HG02588 (cell line): Measurements from ENCODE around the gene MARK4.
"Not testable (repeated sequence)": the region's sequence is repeated elsewhere in the genome, so short reads cannot be mapped to it uniquely, and the experiment has no call there.

Experiments used
- ATAC-seq: cut with Tn5 transposase; IDR thresholded peaks from one replicate; pipeline ENCODE4 v1.9.1; 2021; ENCODE audit warnings: mild to moderate bottlenecking, moderate library complexity; ENCODE audit not compliant: unreplicated experiment

The MARK4 gene

DNA sequence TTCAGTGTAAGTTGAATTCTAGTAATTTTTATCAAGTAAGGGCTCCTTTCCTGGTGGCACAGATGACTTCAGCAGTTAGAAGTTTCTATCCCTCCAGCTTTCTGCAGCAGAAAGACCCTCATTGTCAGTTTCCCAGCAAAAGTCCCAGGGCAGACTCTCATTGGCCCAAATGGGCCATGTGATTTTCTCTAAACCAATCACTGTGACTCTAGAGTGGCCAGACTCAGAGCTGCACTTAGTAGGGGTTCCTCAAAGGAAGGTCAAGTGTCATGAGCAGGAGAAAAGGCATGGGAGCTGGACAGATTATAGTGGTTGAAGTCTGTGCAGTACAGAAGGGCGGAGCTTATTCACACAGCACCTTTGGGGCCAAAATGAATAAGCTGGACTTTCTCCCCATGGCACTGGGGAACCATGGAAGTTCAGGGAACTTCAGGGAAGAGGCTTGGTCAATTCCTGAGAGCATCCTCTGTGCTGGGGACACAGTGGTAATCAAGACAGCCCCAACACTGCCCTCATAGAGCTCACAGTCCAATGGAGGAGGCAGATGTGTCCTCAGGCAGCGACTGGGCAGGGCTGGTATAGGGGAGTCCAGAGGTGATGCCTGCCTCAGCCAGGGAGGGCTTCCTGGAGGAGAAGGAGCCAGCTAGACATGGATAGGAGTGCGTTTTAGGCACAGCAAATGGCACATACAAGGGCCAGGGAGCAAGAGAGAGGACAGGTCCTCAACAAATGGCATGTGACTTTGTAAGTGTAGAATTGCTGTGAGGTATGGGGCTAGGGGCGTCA is 53.3 kb downstream of the MARK4 start:
- ATAC-seq = no peak

DNA sequence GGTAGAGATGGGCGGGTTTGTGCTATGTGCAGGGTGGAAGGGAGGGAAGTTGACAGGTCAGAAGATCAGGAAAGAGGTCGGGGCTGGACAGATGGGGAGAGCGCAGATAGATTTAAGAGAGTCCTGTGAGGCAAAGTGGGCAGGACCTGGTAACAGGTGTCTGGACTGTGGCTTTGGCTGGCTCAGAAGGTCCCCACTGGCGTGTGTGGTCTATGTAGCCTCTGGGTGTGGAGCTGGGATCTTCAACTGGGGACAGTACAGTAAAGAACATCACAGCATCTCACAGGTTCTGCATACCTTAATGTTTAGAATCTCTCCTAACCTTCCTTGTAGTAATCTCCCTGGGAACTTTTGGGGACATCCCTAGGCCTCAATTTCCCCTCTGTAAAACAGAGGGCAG is 53.9 kb downstream of the MARK4 start:
- ATAC-seq = no peak

DNA sequence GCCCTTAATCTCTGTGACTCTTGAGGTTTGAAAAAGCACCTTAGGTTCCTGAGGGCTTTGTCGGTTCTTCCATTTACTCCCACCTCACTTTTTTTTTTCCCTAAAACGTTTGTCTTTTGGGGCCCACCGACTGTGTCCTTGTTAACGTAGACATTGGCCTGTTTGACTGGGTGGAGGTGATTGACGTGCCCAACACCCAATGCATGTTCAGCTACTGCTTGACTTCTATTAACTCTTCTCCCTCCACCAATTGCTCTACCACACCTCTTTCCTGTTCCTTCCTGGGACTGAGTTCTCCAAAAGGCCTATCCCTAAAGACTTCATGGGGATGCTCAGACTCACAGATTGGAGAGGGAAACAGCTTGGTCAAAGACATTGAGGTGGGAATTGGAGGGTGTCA is 54.4 kb downstream of the MARK4 start:
- ATAC-seq = no peak

DNA sequence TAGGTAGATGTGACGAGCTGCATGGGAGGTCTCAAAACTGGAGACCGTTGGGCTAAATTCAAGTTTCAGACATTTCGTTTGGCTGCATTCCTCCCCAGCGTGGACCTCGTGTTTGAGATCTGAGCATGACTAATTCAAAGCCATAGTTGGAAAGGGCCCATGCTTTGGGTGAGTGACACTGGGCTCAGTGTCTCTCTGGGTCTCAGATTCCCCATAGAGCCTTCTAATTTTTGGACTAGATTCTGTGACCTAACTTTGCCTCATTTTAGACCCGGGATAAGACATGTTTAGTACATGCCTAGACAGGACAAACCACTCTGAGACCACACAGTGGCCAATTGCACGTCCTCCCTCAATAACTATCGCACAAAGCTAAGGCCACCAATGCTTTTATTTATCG is 55.0 kb downstream of the MARK4 start:
- no peak for ATAC-seq

DNA sequence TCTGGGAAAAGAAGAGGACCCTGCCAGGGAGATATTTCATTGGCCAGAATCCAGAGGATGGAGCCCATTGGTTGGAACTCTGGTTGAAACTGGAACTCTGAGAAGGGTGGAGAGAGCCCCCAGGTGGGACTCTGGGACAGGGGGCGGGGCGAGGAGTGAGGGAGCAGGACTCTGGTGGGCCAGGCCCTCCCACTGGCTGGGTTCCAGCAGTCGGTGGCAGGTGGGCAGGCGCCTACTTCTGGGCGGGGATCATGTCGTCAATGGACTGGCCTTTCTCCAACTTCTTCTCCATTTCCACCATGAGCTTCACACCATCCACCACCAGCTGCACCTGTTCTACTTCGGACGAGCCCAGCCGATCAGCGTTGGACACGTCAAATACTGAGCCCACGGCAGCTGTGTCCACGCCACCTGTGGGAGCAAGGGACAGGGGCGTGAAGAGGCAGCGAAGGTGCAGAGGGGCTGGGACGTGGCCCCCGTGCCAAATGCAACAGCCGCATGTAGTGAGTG is 55.5 kb downstream of the MARK4 start:
- ATAC-seq = no peak

DNA sequence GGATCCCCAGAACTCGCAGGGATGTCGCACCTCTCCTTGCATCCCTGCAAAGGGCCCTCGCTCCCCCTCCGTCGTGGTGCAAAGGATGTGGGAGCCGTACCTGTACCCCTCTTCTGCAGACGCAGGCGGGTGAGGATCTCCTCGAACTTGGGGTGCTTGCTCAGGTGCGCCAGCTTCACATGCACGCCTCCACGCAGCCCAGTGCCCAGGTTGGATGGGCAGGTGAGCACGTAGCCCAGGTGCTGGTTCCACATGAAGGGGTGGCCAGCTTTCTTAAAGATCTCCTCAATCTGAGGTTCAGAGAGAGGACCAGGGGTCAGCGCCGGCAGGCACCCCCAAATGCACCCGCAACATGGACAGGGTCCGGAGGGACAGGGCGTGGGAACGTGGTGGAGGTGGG is 56.3 kb downstream of the MARK4 start:
- no peak for ATAC-seq

DNA sequence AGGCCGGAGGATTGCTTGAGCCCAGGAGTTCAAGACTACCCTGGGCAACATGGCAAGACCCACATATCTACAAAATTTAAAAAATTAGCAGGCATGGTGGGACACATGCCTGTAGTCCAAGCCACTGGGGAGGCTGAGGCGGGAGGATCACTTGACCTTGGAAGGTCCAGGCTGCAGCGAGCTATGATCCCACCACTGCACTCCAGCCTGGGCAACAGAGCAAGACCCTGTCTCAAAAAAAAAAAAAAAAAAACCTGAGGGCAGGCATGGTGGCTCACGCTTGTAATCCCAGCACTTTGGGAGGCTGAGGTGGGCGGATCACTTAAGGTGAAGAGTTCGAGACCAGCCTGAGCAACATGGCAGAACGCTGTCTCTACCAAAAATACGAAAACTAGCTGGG is 58.3 kb downstream of the MARK4 start:
- ATAC-seq = not testable (repeated sequence)

DNA sequence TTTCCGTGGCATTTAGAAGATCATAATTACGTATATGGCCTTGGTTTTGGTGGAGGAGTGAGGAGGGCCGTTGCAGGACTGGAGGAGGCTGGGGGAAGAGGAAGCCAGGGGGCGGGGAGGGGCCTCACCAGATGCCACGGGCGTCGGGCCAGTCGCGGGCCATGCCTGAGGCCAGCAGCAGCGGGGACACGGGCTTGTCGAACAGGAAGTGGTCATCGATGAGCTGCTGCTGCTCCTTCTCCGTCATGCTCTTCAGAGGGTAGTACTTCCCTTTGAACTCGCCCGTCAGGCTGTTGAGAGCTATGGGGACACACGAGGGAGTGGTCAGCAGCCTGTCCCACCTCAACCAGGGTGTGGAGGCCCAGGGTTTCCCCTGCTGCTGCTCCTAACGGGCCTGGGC is 60.5 kb downstream of the MARK4 start:
- no peak for ATAC-seq

DNA sequence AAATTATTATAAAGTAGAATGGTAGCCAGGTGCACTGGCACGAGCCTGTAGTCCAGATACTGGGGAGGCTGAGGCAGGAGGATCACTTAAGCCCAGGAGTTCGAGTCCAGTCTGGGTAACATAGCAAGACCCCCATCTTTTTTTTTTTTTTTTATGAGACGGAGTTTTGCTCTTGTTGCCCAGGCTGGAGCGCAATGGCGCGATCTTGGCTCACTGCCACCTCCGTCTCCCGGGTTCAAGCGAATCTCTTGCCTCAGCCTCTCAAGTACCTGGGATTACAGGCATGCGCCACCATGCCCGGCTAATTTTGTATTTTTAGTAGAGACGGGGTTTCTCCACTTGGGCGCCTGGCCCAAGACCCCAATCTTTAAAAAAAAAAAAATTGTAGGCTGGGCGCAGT is 61.2 kb downstream of the MARK4 start:
- not testable (repeated sequence) for ATAC-seq

DNA sequence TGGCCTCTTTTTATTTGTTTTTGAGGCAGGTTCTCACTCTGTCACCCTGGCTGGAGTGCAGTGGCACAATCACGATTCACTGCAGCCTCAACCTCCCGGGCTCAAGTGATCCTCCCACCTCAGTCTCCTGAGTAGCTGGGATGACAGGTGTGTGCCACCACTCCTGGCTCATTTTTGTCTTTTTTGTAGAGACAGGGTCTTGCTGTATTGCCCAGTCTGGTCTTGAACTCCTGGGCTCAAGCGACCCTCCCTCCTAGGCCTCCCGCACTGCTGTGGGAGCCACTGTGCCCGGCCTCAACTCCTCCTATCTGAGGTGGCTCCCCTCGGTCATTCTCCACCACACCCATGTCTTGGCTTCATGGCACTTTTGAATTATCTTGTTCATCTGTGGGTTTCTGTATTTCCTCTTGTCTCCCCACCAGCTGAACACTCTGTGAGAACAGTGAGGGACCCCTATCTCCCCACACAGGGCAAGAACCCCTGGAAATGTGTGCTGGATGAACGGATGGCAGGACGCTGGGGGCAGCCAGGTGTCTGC is 63.7 kb downstream of the MARK4 start:
- ATAC-seq = no peak

DNA sequence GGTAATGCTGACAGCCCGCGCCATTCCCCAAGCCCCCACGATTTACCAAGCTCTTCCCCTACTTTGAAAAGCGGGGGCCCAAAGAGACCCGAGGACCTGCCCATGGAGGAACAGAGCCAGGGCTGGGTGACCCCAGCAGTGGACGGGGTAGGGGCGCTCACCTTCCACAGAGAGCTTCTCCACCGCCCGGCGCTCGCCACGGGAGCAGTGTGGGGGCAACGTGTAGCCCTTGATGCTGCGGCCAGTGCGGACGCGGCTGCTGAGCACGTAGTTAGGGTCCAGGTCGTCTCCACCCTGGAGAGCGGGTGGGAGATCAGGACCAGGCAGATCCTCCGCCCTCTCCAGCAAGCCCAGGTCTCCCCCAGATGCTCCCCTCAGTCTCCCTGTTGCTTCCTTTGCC is 64.2 kb downstream of the MARK4 start:
- no peak for ATAC-seq

DNA sequence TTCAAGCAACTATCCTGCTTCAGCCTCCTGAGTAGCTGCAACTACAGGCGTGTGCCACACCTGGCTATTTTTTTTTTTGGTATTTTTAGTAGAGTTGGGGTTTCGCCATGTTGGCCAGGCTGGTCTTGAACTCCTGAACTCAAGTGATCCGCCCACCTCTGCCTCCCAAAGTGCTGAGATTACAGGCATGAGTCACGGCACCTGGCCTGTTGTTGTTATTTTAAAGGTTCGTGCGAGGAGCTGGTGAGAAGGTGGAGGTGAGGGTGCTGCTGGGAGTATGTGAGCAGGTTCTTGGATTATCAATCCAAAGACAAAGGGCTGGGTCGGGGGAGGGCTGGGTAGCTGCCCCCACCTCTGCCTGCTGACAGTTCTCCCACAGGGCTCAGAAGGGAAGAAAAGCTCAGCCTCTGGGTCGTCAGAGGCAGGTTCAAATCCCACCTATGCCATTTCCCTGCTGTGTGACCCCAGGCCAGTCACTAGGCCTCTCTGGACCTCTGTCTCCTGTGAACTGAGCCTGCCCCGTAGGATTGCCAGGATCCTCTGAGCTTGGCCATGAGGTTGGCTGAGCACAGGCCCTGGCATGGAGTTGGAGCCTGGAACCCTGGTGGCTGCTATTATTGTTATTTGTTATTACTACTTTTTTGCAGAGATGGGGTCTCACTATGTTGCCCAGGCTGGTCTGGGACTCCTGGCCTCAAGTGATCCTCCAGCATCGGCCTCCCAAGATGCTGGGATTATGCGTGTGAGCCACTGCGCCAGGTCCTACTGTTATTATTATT is 70.1 kb downstream of the MARK4 start:
- no peak for ATAC-seq

DNA sequence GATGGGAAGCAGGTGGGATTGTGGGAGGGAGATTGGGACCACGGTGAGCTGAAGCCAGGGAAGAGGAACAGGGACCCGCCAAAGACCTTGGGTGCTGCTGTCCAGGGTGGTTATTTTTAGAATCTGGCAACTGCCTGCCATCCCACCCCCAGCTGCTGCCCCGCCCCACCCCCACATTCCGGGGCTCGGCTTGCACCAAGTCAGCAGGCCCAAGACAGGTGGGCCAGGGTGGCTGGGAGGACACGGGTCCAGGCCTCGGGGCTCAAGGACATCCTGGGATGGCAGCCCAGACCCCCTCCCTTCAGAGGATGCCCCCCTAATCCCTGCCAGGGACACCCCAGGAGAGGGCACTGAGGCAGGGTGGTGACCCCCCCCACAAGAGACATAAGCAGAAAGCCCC is 70.8 kb downstream of the MARK4 start:
- ATAC-seq = no peak

DNA sequence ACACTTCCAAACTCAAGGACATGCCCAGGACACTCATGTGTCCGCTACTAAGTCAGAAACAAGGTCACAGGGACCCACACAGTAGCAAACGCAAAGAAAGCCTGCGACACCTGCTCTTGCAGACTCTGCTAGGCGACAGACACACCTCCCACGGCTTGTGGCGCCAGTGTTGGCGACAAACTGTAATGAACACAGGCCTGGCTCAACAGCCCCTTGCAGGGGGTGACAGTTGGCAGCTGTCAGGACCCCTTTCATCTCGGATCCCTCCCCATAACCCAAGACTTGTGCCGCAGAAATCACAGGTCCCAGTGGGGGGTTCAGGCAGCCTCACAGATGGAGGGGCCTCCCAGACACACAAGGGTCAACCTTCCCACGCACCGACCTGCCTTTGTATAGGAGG is 71.2 kb downstream of the MARK4 start:
- ATAC-seq = no peak

DNA sequence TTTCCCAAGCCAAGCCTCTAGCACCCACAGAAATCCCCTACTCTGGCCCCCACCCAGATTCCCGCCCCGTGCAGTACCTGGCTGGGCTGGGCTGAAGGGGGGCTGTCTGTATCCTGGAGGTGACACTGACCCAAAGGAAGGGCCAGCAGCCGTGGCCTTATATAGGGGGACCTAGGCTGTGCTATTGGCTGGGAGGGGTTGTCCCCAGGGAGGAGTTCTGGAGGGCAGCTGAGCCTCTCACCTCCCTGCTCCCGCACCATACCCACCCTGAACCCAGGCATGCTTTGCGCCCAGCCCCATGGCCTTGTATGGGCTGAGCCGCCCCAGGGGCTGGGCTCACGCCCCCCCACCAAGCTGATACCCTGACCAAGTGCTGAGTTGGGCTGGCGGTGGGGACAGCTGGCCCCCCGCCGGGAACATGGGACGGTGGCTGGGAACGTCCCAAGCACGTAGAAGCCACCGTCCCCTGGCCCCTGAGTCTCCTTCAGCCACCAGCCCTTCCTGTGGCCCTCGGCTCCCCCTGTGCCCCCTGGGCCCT is 71.7 kb downstream of the MARK4 start, which contains the start of gene CKM:
Gene CKM (minus strand): TSS at position 132 of the 538 bp plus-strand sequence. CDS start 3,162 bp downstream, outside the sequence.
- no peak for ATAC-seq

DNA sequence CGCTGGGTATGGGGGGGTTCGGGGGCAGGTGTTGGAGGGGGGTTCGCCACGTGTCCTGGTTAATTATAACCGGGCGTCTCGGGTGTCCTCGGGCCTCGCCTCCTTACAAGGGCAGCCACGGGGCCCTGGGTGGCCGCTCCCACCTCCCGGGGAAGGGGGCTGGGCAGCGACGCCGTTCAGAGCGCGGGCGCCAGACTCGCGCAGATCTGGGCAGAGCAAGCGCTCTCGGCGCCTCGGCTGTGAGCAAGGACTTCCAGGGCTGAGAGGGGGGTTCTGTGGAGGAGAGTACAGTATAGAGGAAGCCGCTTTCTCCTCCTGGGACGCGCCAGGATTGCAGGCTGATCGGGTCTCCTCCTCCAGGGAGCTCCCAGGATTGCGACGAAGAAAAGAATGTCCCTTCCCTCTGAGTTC is 72.6 kb downstream of the MARK4 start:
- no peak for ATAC-seq

DNA sequence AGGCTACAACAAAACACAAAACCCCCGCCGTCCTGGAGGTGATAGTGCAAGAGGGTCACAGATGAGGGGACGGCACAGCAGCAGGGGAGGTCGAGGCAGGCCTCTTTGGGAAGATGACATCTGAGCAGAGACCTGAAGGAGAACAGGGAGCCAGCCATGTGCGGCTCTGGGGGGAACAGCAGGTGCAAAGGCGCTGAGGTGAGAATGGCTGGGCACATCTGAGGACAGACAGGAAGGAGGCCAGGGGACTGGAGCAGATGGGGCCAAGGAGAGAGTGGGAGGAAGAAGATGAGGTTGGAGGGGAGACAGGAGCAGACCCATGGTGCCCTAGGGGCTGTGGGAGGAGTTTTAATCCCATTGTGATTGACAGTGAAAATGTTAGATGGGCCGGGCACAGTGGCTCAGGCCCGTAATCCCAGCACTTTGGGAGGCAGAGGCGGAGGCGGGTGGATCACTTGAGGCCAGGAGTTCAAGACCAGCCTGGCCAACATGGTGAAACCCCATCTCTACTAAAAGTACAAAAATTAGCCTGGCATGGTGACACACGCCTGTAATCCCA is 73.4 kb downstream of the MARK4 start:
- no peak for ATAC-seq

DNA sequence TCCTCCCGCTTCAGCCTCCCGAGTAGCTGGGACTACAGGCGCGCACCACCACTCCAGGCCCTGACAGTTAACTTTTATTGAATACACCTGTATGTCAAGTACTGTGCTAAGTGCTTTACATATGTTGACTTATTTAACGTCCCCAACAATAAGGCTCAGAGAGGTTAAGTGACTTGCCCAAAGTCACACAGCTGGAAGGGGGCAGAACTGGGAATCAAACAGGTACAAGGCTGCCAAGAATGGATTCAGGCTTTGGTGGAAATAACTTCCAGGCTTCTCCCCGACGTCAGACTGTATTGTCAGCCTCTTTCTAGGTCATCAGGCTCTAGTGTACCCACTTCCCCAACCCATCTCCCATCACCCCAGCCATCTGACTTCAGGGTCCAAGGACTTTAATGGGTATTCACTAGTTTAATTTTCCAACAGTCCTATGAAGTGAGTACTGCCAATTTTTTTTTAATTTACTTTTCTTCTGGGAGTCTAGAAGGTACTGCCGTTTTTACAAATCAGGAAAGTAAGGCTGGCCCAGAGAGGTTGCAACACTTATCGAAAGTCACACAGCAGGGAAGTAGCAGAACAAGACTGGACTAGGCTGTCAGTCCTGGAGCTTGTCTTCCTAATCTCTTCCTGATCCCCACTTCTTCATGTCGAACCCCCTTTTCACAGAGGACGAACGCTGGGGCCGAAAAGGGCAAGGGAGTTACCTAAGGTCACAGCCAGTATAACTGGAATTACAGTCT is 76.5 kb downstream of the MARK4 start:
- no peak for ATAC-seq

DNA sequence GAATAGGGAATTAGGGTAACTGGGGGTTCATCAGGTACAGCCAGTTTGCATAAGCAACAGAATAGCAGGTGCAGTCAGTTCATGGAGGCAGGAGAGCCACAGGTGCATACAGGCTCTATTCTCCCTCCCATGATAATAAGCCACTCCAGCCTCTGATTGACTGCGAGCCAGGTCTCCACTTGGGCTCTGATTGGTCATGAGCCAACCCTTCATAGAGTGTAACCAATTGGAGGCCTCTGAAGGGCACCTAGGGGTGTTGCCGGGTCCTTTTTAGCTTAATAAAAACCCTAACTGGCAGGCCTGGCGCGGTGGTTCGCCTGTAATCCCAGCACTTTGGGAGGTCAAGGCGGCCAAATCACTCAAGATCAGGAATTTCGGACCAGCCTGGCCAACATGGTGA is 80.3 kb downstream of the MARK4 start:
- no peak for ATAC-seq

DNA sequence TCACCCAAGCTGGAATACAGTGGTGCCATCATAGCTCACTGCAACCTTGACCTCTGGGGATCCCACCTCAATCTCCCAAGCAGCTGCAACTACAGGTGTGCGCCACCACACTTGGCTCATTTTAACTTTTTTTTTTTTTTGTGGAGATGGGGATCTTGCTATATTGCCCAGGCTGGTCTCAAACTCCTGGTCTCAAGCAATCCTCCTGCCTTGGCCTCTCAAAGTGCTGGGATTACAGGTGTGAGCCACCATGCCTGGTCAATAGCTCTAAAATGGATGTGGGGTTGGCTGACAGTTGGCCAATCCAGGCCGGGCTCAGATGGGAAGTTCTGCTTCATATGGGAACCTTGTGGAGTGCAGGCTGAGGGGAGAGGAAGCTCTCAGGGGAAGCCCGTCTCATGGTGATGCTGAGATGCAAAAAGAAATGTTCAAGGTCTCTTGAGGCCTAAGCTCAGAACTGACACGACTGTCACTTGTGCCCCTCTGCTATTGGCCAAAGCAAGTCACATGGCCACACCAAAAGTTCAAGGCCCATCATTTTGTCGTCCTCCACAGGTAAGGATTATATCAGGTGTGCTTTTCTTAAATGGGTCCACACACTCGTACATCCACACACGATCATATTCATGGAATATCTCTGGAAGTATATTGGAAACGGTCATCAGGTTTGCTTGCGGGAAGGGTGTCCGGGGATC is 82.7 kb downstream of the MARK4 start:
- ATAC-seq = no peak
